22Rv1 (cell line): ENCODE measurements around the gene LOXL3.

ENCODE experiments used
- CTCF ChIP-seq: fragments of 450-650 bp; IDR thresholded peaks from 2 replicates; pipeline ENCODE4 v1.5.1; 2017; ENCODE audit warnings: mild to moderate bottlenecking
- ZFX ChIP-seq: fragments of 450-650 bp; IDR thresholded peaks from 2 replicates; pipeline ENCODE4 v1.6.1; 2017; ENCODE audit warnings: antibody characterized with exemption, borderline replicate concordance

GRCh38 chr2:74498500-74499266 lies 55.1 kb downstream of the LOXL3 start:
- TF ChIP-seq CTCF (no peak), ZFX (no peak)
